GM18870 (cell line): Measurements from ENCODE around the gene SPATC1L.
"Not testable (repeated sequence)": the region's sequence is repeated elsewhere in the genome, so short reads cannot be mapped to it uniquely, and the experiment has no call there.

Experiments
- ATAC-seq: cut with Tn5 transposase; IDR thresholded peaks from one replicate; pipeline ENCODE4 v1.9.1; 2021; ENCODE audit warnings: moderate library complexity; ENCODE audit not compliant: unreplicated experiment

The SPATC1L gene

DNA sequence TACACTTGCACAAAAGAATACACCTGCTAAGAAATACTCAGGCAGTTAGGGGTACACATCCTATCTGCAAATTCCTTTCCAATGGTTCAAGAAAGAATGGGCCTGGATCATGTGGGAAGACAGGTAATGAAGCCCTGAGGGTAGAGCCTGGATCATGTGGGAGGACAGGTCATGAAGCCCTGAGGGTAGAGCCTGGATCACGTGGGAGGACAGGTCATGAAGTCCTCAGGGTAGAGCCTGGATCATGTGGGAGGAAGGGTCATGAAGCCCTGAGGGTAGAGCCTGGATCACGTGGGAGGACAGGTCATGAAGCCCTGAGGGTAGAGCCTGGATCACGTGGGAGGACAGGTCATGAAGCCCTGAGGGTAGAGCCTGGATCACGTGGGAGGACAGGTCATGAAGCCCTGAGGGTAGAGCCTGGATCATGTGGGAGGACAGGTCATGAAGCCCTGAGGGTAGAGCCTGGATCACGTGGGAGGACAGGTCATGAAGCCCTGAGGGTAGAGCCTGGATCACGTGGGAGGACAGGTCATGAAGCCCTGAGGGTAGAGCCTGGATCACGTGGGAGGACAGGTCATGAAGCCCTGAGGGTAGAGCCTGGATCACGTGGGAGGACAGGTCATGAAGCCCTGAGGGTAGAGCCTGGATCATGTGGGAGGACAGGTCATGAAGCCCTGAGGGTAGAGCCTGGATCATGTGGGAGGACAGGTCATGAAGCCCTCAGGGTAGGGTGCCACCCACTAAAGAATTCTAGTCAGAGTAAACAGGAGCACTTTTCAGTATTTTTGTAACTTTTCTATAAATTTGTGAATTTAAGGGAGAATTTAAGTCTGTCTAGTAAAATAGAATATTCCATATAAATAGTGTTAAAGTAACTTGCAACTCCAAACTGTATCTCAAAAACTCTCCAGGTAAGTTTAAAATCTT is 16.9 kb upstream of the SPATC1L start:
- not testable (repeated sequence) for ATAC-seq

DNA sequence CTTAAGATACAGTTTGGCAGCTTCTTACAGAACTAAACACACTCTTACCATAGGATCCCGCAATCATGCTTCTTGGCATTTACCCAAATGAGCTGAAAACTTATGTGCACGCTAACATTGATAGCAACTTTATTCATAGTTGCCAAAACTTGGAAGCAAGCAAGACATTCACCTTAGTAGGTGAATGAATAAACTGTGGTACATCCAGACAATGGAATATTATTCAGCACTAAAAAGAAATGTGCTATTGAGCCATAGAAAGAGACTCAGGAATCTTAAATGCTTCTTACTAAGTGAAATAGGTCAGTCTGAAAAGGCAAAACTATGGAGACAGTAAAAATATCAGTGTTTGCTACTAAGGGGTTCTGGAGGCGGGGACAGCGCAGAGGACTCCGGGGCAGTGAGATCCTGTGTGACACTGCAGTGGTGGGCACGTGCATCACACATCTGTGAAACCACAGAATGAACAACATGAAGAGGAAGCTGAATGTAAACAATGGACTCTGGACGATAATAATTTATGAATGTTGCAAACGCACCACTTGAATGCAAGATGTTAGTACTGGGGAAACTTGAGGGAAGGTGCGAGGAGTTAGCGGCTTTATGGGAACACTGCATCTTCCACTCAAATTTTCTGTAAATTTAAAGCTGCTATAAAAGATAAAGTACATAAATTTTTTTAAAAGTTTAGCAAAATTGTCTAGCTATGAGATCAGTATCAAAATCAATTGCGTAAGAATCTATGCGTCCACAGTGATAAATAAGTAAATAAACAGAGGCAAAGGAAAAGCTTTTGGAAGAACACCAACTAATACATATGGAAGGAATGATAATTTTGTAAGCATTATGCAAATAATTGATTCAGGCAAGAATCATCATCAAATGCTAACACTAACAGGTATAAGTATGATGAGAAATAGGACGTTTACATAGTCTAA is 15.4 kb upstream of the SPATC1L start:
- no peak for ATAC-seq

DNA sequence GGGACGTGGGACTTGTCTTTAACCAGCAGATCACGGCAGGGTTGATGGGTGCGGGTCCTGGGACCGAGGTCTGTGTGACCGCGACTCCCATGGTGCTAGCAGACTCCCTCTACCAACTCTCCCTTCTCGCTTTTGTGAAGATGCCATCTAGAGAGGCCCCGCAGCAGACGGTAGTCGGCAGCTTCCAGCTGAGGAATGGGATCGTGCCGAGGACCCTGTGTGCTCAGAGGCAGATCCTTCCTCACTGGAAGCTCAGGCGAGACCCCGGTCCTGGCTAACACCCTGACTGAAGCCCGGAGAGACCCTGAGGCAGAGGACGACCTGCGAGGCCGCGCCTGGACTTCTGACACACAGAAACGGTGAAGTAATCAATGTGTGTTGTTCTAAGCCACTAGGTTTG is 12.5 kb upstream of the SPATC1L start:
- ATAC-seq: no peak

DNA sequence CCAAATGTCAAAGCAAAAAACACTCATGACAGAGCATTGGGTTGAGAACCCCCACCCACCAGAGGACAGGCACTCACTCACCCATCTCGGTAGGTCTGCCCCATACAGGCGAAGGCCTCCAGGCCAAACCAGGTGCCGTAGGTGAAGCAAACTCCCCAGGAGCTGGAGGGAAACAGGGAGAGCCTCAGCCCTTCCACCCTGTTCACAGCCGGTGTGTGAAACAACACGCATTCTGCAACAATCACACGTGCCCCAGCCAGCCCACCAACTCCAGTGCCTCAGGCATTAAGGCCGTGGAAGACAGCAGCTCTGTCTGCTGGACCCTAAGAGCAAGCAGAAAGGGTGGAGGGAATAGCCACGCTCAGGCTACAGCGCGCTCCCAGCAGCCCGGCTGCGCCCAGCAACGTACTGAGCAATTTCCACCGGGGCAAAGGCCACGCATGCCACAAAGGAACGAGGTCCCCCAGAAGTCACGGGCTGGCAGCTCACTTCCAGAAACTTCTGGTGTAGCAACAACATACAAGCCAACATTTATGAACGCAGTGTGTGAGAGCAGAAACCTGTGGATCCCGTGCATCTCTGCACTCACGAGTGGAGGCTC is 11.4 kb upstream of the SPATC1L start:
- no peak for ATAC-seq

DNA sequence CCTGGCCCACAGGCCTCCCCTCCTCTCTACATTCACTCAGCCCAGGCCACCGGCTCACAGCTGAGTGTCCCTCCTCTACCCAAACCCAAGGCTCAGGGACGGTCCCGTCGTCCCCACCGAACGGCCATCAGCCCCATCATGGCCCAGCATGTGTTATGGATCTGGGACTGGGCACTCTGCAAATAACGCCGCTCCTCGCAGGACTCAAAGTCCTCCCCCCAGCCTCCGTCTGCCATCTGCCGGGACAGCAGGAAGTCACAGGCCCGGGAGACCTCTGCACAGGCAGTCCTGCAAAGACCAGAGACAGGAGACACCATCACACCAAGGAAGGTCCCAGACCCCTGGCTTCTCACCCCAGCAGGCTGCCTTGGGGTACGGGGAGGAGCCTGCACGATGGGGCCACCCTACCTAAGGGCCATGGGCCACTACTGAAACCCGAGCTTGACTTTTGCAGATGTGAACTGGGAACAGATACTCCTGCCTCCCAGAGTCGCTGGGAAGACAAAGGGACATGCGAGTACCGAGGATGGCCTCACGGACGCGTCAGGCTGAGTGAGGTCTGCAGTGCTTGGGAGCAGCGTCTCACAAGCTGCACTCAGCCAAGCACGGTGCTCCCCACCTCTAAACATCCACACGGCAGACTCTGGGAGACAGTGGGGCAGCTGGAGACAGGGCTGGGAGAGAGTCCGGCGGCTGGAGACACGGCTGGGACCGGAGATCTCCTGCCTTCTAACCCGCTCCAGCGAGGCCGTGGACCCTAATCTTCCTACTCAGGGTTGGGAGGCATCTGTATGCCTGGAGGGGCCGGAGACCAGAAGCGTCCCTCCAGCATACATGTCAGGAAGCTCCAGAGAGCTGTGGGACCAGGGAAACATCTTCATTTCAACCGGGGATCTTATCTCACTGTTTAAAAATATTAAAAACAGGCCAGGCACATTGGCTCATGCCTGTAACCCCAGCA is 10.4 kb upstream of the SPATC1L start:
- no peak for ATAC-seq

DNA sequence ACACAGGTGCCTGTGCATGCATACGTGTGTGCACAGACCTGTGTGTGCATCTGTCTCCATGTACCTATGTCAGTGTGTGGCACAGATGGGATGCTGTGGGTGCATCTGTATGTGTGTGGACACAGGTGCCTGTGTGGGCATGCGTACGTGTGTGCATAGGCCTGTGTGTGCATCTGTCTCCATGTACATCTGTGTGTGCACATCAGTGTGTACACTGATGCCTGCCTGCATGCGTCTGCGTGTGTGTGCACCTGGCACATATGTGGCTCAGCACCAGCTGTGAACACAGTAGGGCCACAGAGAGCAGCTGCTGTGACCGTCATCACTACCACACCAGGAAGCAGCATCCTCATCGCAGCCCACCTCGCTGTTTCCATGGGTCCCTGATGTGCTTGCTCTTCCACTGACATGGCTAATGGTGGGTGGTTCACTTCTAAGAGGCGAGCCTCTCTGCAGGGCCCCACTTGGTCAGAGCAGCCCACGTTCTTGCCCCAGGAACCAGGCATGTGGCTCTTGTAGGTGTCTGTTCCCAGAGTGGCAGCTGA is 9.6 kb upstream of the SPATC1L start:
- ATAC-seq: no peak

DNA sequence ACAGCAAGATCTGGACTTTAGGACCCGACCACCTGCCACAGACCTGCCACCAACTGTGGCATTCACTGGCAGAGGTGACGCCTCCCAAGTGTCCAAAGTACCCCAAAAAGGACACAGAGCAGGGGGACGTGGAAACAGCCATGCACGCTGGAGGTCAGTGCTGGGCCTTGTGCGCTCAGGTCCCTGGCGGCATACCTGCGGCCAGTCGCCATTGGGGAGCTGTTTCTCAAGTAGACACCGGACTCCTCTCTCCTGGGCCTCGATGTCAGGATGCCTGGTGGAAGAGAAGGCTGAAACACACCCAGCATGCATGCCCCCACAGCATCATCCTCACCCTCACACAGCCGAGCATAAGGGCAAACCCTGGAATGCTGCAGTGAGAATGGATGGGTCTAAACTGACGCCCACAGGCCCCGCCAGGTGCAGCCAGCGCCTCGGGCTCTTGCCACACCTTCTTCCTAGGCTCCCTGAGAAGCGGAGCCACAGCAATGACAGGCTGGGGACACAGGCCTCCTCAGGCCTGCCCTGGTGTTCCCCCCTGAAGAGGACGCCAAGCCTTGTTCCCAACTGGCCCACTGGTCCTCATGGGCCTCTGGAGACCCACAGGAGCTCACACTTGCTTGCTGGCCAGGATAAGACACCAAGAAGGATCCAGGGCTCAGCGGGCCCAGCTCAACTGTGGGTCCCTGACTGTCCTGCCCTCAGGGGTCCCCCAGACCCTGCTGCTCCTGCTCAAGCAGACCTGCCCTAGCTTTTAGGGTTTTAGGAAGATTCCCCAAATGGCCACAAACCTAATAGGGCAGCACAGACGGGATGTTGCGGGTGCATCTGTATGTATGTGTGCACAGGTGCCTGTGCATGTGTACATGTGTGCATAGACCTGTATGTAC is 7.7 kb upstream of the SPATC1L start:
- no peak for ATAC-seq

DNA sequence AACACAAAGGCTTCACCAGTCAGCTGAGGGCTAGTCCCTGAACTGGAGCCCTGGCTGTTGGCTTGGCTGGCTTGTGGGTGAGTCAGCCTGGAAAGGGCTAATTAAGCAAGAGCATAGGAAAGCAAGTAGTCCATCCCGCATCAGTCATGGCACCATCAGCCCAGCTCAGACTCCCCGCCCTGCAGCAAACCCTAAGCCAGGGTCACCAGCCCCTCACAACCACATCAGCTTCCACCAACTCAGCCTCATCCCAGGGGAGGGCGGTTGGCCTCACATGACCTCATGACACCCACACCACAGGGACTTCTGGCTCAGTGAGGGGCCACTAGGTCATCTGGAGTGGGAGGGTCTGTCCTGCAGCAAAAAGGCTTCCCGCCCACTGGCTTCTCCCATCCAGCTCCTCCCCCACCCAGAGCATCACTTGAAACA is 7.0 kb upstream of the SPATC1L start:
- ATAC-seq: no peak

DNA sequence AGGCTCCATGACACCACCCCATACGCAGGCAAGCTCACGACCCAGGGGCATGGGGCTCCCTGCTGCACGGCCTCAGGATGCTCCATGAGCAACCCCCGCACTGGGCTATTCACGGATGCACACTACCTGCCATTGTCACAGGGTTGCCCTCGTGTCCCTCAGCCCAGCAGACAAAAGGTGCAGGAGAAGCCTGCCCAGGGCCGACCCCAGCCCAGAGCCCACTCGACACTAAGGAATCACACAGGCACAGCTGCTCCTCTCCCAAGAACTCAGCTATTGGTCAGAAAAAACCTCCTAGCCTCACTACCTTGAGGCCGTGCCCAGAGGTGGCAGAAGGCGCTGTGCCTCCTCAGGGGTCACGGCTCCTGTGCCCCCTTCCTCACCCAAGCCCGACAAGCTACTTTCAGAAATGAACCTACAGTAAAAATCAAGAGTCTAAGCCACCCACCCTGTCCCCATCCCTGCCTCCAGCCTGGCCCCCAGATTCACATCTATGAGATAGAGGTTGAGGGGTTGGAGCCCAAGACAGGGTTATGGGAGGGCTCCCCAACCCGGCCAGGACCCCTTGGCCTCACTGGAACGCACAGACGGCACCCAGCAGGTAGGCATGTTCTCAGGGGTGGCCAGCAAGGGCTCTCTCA is 6.4 kb upstream of the SPATC1L start:
- ATAC-seq: no peak

DNA sequence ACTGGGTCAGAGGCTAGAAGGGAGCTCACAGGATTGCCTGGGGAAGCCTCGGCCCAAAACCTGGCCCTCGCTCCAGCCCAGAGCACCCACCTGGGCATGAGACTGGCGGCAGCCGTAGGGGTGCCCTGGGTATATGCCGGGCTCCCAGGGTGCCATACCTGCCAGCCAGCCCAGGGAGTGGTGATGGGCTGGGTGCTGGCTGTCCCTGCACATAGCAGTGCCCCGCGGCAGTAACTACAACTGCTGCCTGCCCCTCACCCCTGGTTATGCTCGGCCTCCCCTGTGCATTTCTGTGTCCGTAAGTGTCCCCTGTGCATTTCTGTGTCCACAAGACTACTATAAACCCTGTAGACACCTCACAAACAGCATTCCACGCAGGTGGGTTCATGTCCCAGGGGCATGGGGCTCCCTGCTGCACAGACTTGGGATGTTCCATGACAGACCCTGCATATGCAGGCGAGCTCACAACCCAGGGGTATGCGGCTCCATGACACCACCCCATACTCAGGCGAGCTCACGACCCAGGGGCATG is 5.8 kb upstream of the SPATC1L start:
- ATAC-seq: no peak

DNA sequence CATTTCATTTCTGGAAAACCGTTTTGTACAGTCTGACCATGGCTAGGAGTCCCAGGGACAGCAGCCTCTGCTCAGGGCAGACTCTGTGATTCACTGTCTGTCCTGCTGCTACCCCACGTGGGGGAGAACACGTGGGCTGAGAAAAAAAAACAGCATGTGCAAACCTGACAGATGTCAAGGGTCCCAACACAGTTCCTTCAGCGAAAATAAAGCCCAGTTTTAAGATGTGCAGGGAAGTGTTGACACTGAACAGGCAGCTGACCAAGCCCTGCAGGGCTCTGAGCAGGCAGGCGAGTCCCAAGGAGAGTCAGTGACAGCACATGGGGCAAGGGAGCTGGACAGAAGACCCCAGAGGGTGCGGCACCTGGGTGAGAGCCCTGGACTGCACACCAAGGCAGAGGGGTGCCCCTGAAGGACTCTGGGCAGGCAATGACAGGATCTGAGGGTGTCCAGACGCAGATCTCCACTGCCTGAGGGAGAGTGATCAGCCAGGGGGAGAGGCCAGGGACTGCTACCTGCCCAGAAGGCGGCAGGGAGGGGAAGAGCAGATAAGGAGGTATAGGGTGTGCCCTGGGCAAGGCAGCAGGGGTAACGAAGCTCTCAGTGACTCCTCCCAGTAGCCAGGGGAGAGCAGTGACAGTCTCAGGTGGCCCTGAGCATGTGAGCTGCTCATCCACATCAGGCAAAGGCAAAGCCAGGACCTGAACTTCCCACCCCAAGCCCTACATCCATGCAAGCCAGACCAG is 5.1 kb upstream of the SPATC1L start:
- ATAC-seq: no peak

DNA sequence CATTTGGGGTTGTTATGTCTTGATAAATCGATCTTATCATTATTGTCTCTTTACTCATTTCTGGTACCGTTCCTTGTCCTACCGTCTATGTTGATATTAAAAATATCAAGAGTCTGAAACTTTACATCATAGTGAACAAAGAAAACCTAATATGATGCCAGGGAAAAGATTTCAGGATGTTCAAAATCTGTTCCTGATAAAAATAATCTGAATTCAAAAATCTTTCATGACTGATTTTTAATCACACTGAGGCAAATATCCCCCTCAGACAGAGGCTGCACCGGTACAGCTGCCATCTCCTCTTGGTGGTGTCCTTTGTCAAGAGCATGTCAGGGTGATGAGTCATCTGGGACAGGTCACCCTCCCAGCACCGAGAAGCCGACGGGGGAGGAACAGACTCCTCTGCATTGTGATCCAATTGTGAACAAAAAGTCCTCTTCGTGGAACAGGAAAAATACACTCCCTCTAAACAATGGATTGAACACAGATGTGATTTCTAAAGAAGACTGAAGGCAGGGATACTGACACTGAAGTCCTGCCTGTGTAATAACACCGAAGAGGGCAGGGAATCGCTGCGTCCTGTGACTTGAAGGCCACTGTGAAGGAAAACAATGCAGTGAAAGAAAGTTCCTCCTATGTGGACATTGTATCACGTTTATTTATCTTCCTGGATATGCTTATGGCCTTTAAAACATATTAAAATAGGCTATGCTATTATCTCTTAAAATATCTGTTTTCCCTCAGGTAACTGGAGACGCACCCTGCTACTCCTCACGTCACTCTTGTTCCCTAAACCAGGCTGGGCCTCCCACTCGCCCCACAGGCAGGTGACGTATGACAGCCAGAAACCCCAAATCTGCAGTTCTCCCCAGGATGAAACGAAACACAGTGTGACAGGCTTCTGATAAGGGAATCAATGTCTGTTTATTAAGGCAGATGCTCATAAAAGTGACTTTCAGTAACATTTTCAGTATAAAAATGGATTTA is 4.3 kb upstream of the SPATC1L start:
- no peak for ATAC-seq

DNA sequence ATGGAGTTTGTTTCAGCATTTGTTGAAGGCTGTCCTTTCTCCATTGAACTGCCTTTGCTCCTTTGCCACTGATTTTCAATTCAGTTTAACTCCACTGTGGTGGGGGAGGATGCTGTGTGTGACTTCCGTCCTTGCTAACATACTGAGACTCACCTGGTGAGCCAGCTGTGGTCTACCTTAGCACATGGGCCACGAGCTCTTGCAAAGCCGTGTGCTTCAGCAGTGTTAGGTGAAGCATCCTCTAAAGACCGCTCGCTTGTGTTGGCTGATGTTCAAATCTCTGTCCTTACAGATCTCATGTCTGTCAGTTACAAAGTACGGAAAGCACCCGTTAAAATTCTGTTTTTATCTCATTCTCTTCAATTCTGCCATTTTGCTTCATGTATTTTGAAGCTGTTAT is 3.6 kb upstream of the SPATC1L start:
- no peak for ATAC-seq

DNA sequence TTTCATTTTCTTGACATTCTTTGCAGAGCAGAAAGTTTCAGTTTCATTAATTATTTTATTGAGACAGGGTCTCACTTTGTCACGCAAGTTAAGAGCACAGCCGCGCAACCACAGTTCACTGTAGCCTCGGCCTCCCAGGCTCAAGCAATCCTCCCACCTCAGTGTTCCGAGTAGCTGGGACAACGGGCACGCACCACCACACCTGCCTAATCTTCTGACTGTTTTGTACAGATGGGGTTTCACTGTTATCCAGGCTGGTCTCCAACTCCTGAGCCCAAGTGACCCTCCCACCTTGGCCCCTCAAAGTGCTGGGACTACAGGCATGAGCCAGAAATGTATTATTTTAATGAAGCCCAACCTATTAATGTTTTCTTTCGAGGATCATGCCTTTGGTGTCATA is 3.0 kb upstream of the SPATC1L start:
- ATAC-seq: no peak

DNA sequence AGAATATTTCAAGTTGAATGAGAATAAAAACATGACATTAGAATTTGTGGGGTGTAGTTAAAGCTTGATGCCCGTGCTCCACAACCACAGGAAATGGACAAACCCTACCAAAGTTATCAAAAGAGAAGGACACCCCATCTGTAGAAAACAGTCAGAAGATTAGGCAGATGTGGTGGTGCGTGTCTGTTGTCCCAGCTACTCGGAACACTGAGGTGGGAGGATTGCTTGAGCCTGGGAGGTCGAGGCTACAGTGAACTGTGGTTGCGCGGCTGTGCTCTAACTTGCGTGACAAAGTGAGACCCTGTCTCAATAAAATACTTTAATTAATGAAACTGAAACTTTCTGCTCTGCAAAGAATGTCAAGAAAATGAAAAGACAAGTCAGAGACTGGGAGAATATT is 1.5 kb upstream of the SPATC1L start:
- no peak for ATAC-seq
